ENCODE measurements around the gene CFHR3. TPM values are rescaled to one million over a fixed set of nuclear protein-coding genes. Genes with fewer than 3 reads are reported as not detected.

CFHR3 gene
- total RNA-seq, 4 donors from 2014 or later = not detected

Other genes starting within 250 kb of the CFHR3 start
- 1 to 10 TPM in 1 of 4 donors, under 1 TPM in 3; 0.34 to 2.5 (median 0.34) TPM for gene KCNT2, start 166.4 kb upstream of the CFHR3 start, total RNA-seq
- 10 to 100 TPM; 12.8 to 45.2 (median 27.3) TPM for gene CFH, start 122.8 kb upstream of the CFHR3 start, total RNA-seq
- 1 to 10 TPM in 1 of 4 donors, not detected in 3; 1.8 TPM for gene CFHR1, start 44.9 kb downstream of the CFHR3 start, total RNA-seq
- gene CFHR4, start 113.2 kb downstream of the CFHR3 start, total RNA-seq = not detected
- 1 to 10 TPM in 1 of 4 donors, not detected in 3; 1.5 TPM for gene CFHR2, start 168.9 kb downstream of the CFHR3 start, total RNA-seq
- gene CFHR5, start 202.7 kb downstream of the CFHR3 start, total RNA-seq = not detected